Pancreas (tissue), 10 donors: ENCODE results near the gene CMC1. TPM values are rescaled to one million over a fixed set of nuclear protein-coding genes. Genes with fewer than 3 reads are reported as not detected.

ENCODE experiments used
- ATAC-seq, 4 donors: fragments of 200-7000 bp; cut with Tn5 transposase; one replicate each; pipeline versions ENCODE4 v1.8.0 to v1.9.1; 2020; ENCODE audit warnings: mild to moderate bottlenecking in 4 of 4, moderate library complexity in 4 of 4
- DNase-seq, 6 donors: peaks; one replicate each; pipeline ENCODE4 v3.0.0-alpha.2; 2020
- FAIRE-seq: peaks from 2 replicates; lab custom pipeline; 2012; peaks lifted over from hg19 to GRCh38; lab: Jason Lieb, UNC
- H3K27ac ChIP-seq, 4 donors: fragments of 200-600 bp; sonication (generic); 1 replicate in 3 of 4; 2 replicates in 1 of 4; pipeline versions ENCODE4 v1.5.0 to v1.8.0; 2020
- H3K27me3 ChIP-seq, 4 donors: fragments of 200-600 bp; one replicate each; pipeline ENCODE4 v1.8.0; 2021
- H3K36me3 ChIP-seq, 3 donors: fragments of 200-600 bp; sonication (generic) in 1 of 3; one replicate each; pipeline versions ENCODE4 v1.5.0 to v1.8.0; 2020 to 2021
- H3K4me1 ChIP-seq, 3 donors: fragments of 200-600 bp; one replicate each; pipeline ENCODE4 v1.8.0; 2021
- H3K4me3 ChIP-seq, 4 donors: fragments of 200-600 bp; sonication (generic) in 2 of 4; one replicate each; pipeline versions ENCODE4 v1.5.0 to v1.8.0; 2020 to 2021
- H3K9me3 ChIP-seq, 4 donors: fragments of 200-600 bp; one replicate each; pipeline ENCODE4 v1.8.0; 2021
- CTCF ChIP-seq, 4 donors: fragments of 200-600 bp; sonication (generic) in 3 of 4; IDR thresholded peaks; one replicate each; pipeline versions ENCODE4 v1.5.0 to v1.8.0; 2021; ENCODE audit warnings: antibody characterized with exemption in 4 of 4
- WGBS, 2 donors: extraction: QIAGEN DNeasy Blood & Tissue Kit; methylation state at CpG; one replicate each; pipeline ENCODE4 v1.1.7; 2013; 5-methylcytosine and 5-hydroxymethylcytosine counted together
- intact Hi-C, 3 donors: fragments of 100-400 bp; cut with DNase I; formaldehyde crosslinking; loops; one replicate each; pipeline versions ENCODE4 v1.11.1 to v1.14.2; 2022
- polyA plus RNA-seq, 2 donors: library from polyadenylated mRNA; stranded (reverse); fragments of 200-250 nt; gene quantifications; one replicate each; pipeline ENCODE4 v1.2.3, GENCODE V29; 2013
- total RNA-seq, 6 donors: library from RNA; stranded (reverse); fragmentation: NEBNext Ultra II Directional in 4 of 6; extraction: Animal tissue kit (Norgen Biotek cat#: 25700) in 4 of 6; gene quantifications; one replicate each; pipeline versions ENCODE4 v1.2.1 to v1.2.4, GENCODE V29; 2021 to 2023
- donor health status: healthy with polysubstance abuse.
- donor health status: DM: no; HTN: no; CAD: no; lungs with moderate emphysema.
- donor health status: DM: no; HTN: no; CAD: no.
- donor health status: control.
- donor health status: control.
- donor health status: Bipolar disorder and iron deficiency.
- donor health status: DM: yes; HTN: yes; CAD: no.
- donor health status: DM: no; HTN: no; CAD: no.
- donor health status: DM: no; HTN: no; CAD: no.
- donor health status: DM: yes; HTN: yes; CAD: no.

The CMC1 gene
- total and polyA plus RNA-seq, 8 donors, result 4.3 to 23.9 (median 7.7) TPM

GRCh38 chr3:28334552-28334951 lies 93.1 kb downstream of the CMC1 start:
- Histone ChIP-seq H3K36me3 (peaks cover 0 to 27% (median 0%) of the 10 kb centered on the region in 3 donors), H3K9me3 (no peaks in the 10 kb centered on the region), H3K27ac (no peak overlapping the region), H3K4me3 (no peak overlapping the region), H3K27me3 (no peaks in the 10 kb centered on the region), H3K4me1 (peaks cover 0 to 3% (median 0%) of the 10 kb centered on the region in 3 donors)
- ATAC-seq (no peak), DNase-seq (no peak), FAIRE-seq (no peak)
- intact Hi-C loops, result loop anchor here in 1 of 3 donors (10.0 kb wide), 1 partner anchor 630 kb away; no protein-coding TSS in a partner anchor
- TF ChIP-seq CTCF (IDR thresholded peaks at IDR 0.05), result no peak

- H3K4me3 ChIP-seq, result no peak overlapping the region
- H3K36me3 ChIP-seq, result peaks cover 0 to 27% (median 0%) of the 10 kb centered on the region in 3 donors
- intact Hi-C loops, result loop anchor here in 1 of 3 donors (10.0 kb wide), 1 partner anchor 630 kb away; no protein-coding TSS in a partner anchor
- no peak for FAIRE-seq
- ATAC-seq, result no peak
- WGBS, 2 donors, result 67 to 71% methylated on average over 2 of the region's 2 CpGs
- no peaks in the 10 kb centered on the region for H3K9me3 ChIP-seq
- no peaks in the 10 kb centered on the region for H3K27me3 ChIP-seq
- peaks cover 0 to 3% (median 0%) of the 10 kb centered on the region in 3 donors for H3K4me1 ChIP-seq
- no peak overlapping the region for H3K27ac ChIP-seq
- TF ChIP-seq CTCF (IDR thresholded peaks at IDR 0.05), result no peak
- no peak for DNase-seq
Observed at GRCh38 chr3:28335246-28335645, 93.8 kb downstream of the CMC1 start.

- FAIRE-seq (no peak), ATAC-seq (no peak), DNase-seq (no peak)
- H3K4me3 ChIP-seq, result no peak overlapping the region
- H3K27me3 ChIP-seq, result no peaks in the 10 kb centered on the region
- H3K27ac ChIP-seq, result no peak overlapping the region
- no peaks in the 10 kb centered on the region for H3K9me3 ChIP-seq
- H3K4me1 ChIP-seq, result peaks cover 0 to 7% (median 0%) of the 10 kb centered on the region in 3 donors
- peaks cover 0 to 27% (median 0%) of the 10 kb centered on the region in 3 donors for H3K36me3 ChIP-seq
- no peak for TF ChIP-seq CTCF (IDR thresholded peaks at IDR 0.05)
- intact Hi-C loops, result loop anchor here in 1 of 3 donors (10.0 kb wide), 1 partner anchor 632 kb away; no protein-coding TSS in a partner anchor
Observed at GRCh38 chr3:28337230-28337629, 95.8 kb downstream of the CMC1 start.

GRCh38 chr3:28343144-28343543 lies 101.7 kb downstream of the CMC1 start:
- FAIRE-seq (no peak), DNase-seq (no peak), ATAC-seq (no peak)
- TF ChIP-seq CTCF (IDR thresholded peaks at IDR 0.05), result no peak
- intact Hi-C loops, result no loop called here
- Histone ChIP-seq H3K4me3 (no peak overlapping the region), H3K4me1 (peaks cover 8 to 30% (median 24%) of the 10 kb centered on the region in 3 donors), H3K27me3 (no peaks in the 10 kb centered on the region), H3K36me3 (peaks cover 0 to 3% (median 0%) of the 10 kb centered on the region in 3 donors), H3K27ac (no peak overlapping the region), H3K9me3 (no peaks in the 10 kb centered on the region)

- no peak for TF ChIP-seq CTCF (IDR thresholded peaks at IDR 0.05)
- Histone ChIP-seq H3K27ac (no peak overlapping the region), H3K9me3 (no peaks in the 10 kb centered on the region), H3K4me1 (peaks cover 8 to 33% (median 27%) of the 10 kb centered on the region in 3 donors), H3K4me3 (no peak overlapping the region), H3K36me3 (no peaks in the 10 kb centered on the region), H3K27me3 (no peaks in the 10 kb centered on the region)
- DNase-seq (no peak), FAIRE-seq (no peak), ATAC-seq (no peak)
- WGBS, 2 donors, result 70 to 88% methylated on average over 1 of the region's 1 CpG
- intact Hi-C loops, result no loop called here
Observed at GRCh38 chr3:28345690-28346089, 104.3 kb downstream of the CMC1 start.
